Left hindlimb (tissue), 1 donor: ENCODE data around the gene ZNF770.

ENCODE experiments used
- DNase-seq: peaks from one replicate; pipeline ENCODE4 v3.0.0-alpha.2; 2018

The ZNF770 gene, protein sequence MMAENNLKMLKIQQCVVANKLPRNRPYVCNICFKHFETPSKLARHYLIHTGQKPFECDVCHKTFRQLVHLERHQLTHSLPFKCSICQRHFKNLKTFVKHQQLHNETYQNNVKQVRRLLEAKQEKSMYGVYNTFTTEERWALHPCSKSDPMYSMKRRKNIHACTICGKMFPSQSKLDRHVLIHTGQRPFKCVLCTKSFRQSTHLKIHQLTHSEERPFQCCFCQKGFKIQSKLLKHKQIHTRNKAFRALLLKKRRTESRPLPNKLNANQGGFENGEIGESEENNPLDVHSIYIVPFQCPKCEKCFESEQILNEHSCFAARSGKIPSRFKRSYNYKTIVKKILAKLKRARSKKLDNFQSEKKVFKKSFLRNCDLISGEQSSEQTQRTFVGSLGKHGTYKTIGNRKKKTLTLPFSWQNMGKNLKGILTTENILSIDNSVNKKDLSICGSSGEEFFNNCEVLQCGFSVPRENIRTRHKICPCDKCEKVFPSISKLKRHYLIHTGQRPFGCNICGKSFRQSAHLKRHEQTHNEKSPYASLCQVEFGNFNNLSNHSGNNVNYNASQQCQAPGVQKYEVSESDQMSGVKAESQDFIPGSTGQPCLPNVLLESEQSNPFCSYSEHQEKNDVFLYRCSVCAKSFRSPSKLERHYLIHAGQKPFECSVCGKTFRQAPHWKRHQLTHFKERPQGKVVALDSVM

DNA sequence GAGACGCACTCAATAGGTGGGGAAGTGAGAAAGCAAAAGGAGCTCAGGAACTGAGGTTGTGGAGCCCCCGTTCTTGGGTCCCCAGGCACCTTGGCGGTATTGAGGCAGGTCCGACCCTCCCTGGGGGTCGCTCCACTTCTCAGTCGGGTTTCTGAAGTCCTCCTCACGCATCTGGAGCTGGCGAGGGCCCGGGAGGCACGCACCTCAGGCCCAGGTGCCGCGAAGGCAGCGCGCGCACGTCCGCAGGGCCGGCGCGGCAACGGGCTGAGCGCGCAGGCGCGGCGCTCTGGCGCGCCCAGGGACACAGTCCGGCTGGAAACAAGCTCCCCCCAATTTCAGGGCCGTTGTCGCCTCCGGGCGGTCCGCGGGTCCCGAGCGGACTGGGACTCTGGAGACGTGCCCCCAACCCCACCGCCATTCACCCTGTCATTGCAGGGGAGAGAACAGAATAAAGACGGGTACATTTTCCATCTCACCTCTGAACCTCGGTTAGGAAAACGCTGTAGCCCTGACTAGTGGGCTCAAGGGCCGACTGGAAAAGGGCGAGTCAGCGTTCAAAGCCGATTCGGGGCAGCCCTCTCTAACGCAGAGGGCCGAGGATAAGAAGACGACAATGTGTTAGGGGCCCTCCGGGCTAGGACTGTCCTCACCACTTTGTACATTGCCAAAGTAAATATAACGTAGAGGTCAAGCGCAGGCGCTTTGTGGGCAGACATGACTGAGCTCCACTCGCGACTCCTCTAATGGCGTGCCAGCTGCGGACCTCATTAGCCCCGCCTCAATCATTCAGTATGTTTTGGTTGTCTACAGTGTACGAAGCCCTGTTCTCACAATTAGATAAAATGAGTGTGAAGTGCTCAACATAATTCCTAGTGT lies at the start of gene ZNF770:
Gene ZNF770, minus strand, starts transcription at position 261 of the 876 bp plus-strand sequence. CDS start 4,853 bp downstream, outside the sequence.
- DNase-seq: peak; percentile 85

DNA sequence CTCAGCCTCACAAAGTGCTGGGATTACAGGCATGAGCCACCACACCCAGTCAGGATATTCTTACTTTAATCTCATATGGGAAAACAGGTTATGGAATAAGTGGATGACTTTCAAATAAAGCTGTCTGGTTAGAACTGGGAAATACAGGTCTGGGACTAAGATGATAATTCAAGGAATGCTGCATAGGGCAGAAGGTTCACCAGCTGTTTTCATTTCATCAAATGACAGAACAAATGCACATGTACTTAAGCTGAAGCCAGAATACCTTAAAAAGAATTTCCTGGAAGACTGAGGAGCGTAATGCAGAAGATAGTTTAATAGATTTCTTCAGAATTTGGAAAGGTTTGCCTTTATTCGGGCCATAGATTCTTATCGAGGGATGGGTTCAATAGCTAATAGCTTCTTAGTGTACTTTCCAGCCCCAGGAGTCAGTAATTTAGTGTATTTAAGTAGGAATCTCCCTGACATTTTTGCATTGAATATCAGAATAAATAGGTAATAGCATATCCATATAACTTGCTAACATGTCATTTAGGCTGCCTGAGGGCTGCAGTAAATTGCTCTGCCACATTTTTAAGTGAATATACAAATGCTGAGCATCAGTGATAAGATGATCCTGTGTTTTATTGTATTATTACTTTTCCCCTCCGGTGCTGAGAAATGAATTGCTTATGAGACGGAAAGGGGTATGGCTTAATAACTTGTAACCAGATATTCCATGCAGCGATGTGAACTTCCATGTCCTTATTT lies 40.3 kb upstream of the ZNF770 start:
- no peak for DNase-seq

DNA sequence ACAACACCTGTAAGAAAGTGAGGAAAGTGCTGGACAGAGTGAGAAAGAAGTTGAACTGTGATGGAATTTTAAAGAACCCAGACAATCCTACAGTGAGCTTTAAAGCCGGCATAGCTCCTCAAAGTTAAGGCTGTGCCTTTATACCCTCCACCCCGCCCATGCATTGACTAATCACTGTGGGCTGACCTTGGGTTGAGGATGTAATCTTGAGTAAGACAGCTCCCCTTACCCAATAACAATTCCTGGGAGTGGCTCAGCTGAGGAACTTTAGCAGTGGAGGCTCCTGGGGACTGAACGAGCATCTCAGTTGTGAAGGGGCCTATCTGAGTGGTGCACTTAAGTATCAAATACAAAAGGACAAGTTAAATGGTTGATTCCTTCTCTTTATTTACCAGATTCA lies 35.7 kb upstream of the ZNF770 start:
- DNase-seq: no peak

DNA sequence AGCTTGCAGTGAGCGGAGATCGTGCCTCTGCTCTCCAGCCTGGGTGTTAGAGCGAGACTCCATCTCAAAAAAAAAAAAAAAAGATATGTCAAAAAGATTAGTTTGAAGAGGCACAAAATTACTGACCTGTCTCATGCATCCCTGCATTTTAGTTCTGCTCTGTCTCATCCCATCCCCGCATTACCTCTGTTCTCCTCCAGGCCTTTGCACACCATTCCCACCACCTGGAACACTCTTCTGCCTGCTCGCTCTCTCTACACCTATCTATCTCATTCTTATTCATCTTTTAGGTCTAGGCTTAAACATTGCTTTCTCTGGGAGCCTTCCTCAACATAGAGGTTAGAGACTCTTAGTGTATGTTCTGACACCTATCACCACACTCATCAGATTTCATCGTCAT lies 32.9 kb upstream of the ZNF770 start:
- no peak for DNase-seq

DNA sequence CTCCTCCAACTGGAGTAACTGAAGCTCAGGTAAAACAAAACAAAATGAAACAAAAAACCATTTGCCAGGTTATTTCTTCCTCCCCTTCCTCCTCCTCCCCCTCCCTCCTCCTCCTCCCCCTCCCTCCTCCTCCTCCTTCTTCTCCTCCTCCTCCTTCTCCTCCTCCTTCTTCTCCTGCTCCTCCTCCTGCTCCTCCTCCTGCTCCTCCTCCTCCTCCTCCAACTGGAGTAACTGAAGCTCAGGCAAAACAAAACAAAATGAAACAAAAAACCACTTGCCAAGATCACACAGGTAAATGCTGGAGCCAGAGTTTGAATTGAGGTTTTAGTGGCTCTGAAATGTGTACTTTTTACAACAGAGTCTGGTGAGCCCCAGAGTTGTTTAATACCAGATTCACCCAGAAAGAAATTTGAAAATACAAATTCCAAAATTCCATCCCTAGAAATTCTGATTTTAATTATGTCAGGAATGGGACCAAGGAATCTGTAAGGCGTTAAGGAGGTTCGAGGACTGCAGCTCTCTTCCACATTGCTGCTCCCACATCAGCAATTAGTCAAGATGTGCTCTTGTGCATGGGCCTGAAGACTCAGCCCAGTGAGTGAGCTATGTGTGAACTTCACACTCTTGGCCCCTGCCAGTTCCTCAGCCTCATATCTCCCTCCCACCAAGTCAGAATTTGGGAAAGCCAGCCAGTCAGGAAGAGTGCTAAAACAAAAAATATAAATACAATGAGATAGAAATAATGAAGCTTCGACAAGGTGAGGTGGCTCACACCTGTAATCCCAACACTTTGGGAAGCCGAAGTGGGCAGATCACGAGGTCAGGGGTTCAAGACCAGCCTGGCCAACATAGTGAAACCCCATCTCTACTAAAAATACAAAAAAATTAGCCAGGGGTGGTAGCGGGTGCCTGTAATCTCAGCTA lies 31.6 kb upstream of the ZNF770 start:
- DNase-seq: no peak

DNA sequence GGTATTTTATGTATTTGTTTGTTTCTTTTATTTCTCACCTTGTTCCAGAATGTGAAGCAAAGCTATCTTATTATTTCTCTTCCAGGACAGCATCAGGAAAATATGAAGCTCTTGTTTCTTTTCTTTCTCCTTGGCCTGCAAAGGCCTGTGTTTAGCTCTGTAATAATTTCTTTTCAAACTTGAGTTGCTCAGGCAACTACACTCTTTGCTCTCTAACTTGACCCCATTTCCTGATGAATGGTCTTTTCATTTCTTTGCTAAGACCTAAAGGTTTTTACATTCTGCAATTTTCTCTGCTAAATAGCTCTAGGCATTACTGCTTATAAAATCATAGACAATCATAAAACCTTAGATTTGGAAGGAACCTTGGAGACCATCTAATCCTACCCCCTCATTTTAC lies 26.2 kb upstream of the ZNF770 start:
- no peak for DNase-seq

DNA sequence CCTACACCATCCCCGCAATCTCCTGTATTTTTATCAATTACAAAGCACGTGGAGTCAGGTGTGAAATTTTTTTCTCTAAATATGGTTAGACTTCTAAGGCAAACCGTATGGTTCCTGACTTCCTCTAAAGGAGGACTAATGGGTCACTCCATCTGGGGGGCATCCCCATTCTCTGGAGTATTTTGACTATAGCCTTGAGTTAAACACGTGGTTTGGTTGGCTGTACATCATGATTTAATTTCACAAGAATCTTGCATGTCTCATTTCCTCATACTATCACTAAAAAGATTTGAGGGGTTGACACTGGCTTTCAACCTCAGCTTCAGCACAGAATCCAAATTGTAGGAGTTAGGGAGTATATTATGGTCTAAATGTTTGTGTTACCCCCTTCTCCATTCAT lies 25.3 kb upstream of the ZNF770 start:
- no peak for DNase-seq

DNA sequence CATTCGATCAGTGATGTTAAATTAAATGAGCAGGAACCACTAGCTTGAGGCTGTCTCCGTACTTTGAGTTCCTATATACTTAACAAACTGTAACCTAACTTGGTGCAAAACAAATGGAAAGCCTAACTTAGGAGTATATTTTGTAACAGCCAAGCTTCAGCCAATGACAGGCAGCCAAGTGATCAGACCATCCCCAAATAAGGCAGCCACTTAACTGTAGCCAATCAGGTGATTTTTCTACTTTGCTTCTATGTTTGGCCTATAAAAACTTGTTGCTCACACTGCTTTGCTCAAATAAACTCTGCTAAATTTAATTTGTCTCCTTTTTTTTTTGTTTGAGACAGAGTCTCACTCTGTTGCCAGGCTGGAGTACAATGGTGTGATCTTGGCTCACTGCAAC lies 19.3 kb upstream of the ZNF770 start:
- no peak for DNase-seq

DNA sequence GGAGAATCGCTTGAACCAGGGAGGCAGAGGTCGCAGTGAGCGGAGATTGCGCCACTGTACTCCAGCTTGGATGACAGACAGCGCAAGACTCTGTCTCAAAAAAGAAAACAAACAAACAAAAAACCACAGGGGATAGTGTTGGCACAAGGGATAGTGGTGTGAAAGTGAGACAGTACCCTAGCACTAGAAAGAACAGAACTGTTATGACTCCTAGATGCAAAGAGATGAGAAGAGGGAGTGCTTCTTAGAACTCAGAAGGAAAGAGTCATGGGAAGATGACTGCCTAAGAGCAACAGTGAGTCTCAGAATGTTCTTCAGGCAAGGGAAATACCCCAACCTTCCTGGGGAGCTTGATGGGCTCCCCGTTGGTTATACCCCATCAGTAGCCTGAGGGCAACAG lies 17.8 kb upstream of the ZNF770 start:
- DNase-seq: no peak

DNA sequence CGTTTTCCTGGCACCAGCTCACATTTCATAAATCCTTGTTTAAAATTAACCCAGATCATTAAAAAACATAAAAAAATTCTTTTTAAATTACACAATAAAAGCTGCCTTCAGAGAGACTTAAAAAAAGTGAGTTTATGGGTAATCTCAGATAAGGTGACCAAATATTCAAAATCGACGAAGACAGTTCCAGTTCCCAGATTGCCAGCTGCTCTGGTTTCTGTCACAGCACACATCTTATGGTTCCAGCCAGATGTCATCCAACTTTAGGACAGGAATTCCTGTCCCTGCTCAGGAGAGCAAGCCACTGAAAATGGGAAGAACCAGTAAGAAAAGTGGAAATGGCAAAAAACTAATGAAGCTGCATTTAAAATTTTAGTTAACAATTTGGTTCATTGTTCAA lies 15.8 kb upstream of the ZNF770 start:
- DNase-seq: no peak

DNA sequence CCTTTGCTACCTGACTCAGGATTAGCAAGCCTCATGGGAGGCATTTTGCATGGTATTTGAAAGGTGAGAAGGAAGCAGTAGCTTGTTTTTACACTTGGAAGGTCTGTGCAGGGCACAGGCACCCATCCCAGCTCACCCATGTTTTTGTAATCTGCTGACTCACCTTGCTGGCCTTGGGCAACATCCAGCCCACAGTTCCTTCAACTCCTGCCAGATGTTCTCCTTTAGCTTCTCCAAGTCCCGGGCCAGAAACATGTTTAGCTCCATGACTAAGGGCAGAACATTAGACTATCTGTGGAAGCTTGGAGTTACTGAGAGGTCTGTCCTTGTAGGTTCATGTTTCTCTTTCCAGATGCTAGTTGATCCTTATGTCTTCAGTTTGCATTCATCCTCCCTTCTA lies 12.4 kb upstream of the ZNF770 start:
- no peak for DNase-seq

DNA sequence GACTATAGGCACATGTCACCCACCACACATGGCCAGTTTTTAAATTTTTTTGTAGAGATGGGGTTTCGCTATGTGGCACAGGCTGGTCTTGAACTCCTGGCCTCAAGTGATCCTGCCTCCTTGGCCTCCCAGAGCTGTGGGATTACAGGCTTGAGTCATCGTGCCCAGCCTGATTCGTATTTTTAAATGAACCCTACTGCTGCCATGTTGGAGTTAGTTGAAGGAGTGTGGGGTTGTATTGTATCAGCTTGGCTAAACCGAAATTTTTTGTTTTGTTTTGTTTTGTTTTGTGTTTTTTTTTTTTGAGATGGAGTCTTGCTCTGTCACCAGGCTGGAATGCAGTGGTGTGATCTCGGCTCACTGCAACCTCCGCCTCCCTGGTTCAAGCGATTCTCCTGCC lies 11.8 kb upstream of the ZNF770 start:
- no peak for DNase-seq

DNA sequence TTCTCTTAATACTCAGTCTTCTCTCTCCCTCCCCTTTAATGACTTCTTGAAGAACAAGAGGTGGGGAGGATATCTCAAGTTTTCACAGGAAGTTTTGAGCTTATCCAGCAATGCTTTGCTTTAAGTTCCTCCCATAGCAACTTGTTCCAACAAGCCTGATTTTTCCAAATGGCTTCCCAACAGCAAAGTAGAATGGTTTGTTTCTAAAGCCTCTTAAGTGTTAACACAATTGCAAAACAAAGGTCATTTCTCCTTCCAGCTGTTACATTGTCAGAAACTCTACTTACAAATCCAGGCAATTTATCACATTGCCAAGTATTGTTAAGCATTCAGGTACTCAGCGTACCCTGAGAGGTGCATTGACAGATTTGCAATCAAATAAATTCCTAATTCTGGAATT lies 6.8 kb upstream of the ZNF770 start:
- no peak for DNase-seq

DNA sequence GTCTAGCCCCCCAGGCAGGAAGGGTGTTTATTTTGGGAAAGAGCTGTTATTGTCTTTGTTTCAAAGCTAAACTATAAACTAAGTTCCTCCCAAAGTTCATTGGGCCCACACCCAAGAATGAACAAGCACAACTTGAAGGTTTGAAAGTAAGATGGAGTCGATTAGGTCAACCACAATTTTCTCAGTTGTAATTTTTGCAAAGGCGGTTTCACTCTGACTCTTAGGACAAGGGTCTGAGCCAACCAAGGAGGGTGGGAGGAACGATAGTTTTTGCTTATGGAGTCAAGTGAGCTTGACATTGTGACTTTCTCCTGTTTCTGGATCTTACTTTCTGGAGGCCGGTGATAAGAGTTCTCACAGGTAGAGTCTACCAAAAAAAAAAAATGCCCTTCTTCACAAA lies 5.8 kb upstream of the ZNF770 start:
- no peak for DNase-seq

DNA sequence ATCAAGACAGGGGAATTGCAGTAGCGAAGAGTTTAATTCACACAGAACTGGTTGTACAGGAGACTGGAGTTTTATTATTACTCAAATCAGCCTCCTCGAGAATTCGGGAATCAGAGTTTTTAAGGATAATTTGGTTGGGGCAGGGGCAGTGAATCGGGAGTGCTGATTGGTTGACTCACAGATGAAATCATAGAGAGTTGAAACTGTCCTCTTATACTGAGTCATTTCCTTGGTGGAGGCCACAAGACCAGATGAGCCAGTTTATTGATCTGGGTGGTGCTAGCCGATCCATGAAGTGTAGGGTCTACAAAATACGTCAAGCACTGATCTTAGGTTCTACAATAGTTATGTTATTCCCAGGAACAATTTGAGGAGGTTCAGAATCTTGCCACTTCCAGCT lies 5.3 kb upstream of the ZNF770 start:
- no peak for DNase-seq

DNA sequence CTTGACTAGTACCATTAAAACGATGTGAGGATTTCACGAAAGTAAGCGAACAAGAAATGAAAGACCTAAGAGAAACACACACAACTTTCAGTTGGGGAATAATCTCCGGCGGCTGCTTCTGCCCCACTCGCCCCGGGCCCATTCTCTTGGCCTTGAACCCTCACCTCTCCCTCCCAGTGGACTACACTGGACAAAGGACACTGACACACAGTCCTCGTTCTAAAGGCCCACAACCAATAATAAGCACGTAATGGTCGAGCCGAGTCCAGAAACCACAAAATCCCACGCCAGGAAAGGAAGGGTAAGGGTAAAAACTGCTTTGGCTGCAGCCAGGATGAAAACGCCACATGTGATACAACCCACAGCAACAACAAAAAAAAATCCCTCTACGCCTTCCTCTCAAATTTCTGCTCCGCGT lies 469 bp downstream of the ZNF770 start:
- no peak for DNase-seq

DNA sequence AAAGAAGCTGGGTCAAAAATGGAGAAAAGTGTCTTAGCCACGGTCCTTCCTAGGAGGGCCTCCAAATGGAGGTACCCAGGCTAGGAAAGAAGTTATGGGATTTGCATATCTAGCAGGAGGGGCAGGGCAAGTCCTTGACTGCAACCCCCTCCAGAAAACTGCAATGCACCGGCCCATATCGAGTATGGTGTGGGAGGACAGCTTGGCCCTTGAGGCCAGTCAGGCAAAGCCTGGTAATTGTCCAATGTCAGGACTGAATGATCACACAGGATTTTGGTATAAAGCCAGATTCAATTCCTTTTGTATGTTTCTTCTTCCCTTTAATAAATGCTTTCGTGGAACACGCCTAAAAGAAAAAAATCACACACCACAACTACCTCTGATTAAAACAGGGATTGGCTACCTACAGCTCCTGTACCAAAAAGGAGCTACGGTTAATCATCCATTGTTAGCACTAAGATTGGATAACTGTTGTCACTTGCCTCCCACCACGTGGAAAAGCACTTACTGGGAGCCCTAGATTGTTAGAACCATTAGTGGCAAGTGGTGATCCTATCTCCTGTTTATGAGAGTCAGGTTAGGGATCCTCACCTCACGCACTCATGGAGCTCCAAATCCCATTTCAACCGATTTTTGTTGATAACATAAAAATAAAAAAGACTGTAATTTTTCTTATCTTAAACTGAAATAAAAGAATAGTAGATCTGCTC lies 1.2 kb downstream of the ZNF770 start:
- DNase-seq: no peak

DNA sequence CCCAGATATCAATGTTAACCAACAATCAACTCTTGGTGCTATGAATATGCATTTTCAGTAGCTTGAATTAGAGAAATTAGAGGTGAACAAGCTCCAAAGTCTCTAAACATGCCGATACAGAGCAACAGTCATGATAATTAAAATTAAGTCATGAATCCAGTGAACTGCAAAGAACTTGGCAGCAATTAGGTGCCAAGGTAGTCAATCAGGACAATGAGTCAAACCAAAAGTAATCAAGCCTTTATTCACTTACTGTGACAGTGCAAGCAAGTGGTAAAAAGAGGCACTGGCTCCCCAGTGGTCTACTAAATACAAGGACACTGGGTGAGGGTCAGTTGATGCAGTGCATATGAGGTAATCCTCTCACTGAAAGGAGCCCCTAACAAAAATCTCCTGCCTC lies 1.8 kb downstream of the ZNF770 start:
- DNase-seq: no peak

DNA sequence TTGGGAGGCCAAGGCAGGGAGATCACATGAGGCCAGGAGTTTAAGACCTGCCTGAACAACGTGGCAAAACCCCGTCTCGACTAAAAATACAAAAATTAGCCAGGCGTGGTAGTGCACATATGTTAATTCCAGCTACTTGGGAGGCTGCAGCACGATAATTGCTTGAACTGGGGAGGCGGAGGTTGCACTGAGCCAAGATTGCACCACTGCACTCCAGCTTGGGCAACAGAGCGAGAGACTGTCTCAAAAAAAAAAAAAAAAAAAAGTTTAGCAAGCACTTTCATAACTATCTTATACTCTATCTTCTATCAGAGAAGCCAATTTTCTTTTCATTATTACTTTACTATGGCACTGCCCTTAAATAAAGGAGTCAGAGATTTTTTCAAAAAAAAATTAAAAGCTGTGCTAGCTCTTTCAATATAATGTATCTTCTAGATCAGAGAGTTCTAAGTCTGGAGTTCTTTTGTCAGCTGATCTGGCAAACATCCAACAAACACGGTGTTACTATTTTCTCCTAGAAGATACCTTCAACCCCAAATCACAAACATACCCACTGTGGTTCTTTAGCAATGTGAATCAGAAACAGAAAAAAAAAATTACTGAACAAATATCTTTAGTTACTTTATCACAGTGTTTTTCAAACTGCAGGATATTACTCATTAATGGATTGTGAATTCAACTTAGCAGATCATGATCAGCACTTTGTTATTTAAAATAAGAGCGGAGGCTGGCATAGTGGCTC lies 3.0 kb downstream of the ZNF770 start:
- no peak for DNase-seq

DNA sequence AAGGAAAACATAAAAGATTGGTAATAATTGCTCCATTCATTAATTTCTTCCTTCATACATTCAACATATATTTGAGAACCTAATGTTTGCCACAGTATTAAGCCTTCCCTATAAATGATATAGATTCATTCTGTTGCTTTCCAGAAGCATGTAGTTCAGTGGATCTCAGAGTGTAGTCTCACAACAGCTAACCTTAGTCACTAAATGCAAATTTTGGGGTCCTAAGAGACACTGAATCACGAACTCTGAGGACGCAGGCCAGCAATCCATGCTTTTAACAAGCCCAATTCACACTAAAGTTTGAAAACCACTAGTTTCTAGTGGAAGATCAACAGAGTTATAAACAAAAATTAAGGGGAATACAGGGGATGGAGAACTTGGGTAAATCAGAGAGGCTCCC lies 11.3 kb downstream of the ZNF770 start:
- DNase-seq: no peak
